ENCODE measurements around the gene SYT11.
A peak's percentile ranks its signal among the peaks of the same experiment; 100 is the strongest.
"Not testable (repeated sequence)": the region's sequence is repeated elsewhere in the genome, so short reads cannot be mapped to it uniquely, and the experiment has no call there.

SYT11 gene

GRCh38 chr1:155859234-155859829 lies at the start of gene SYT11:
SYT11 (plus strand) TSS chr1:155859567; CDS start chr1:155859762, 195 bp downstream.
- DNase-seq (ENCODE audit: low spot score): peak; percentile 95

DNA sequence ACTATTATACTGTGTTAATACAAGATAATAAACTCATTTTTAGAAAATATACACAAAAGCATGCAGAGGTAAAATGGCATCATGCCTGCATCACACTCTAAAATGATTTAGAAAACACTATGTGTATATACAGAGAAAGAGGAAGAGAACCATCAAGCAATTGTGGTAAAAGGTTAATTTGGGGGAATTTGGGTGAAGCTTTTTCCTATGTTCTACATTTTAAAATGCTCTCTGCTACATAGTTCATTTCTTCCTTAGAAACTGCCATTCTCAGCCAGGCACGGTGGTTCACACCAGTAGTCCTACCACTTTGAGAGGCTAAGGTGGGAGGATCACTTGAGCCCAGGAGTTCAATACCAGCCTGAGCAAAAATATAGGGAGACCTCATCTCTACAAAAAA lies 46.5 kb upstream of the SYT11 start:
- no peak for DNase-seq (ENCODE audit: low spot score)

DNA sequence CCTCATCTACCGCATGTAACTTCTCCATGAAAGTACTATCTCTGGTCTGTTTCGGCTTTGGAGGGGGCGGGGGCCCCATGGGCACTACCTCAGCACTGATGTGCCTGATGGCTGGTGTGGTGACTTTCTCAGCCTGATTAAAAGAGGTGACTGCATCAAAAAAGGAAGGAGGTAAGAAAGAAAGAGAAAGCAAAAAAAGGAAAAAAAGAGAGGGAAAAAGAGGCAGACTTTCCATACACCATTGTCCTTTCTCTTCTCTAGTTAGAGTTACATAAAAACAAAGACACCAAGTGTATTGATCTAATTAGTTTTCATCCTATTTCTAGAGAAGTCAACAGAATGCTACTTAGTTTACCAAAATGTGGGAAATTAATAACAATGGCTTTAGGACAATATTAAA lies 45.7 kb upstream of the SYT11 start:
- DNase-seq (ENCODE audit: low spot score): no peak

DNA sequence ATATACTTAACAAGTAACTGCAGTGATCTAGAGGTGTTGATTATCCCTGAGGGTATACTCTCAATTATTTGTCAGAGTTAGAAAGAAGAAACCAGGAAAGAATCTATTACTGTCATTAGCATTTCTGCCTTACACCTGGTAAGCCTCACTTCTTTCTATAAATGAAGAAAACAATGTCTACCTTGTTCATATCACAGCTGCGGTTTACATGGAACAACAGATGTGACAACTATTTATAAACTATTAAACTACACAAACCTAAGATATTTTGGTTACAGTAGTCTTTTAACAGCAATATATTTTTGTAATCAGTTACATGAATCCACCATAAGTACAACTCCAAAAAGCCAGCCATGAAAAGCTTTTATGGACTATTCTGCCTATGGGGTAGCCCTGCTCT lies 43.0 kb upstream of the SYT11 start:
- DNase-seq (ENCODE audit: low spot score): no peak

GRCh38 chr1:155827450-155827849 lies 31.9 kb upstream of the SYT11 start:
- no peak for DNase-seq (ENCODE audit: low spot score)

- DNase-seq (ENCODE audit: low spot score): no peak
Observed at GRCh38 chr1:155831279-155831976, 27.9 kb upstream of the SYT11 start.

DNA sequence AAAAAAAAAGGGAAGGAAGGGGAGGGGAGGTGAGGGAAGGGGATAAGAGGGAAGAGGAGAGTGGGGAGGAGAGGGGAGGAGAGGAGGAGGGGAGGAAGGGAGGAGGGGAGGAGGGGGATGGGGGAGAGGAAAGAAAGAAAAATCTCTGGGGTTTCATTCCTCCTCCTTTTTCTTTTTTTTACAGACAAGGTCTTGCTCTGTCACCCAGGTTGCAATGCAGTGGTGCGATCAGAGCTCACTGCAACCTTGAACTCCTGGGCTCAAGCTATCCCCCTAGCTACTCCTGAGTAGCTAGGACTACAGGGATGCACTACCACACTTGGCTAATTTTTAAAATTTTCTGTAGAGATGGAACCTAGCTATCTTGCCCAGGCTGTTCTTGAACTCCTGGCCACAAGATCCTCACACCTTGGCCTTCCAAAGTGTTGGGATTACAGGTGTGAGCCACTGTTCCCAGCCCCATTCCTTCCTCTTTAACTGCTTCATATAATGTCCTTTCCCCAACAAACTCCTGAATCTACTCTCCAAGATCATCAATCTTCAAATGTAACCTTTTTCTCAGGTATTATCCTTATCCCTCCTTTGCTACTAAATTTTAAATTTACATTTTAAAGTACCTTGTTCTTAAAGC lies 25.6 kb upstream of the SYT11 start:
- DNase-seq (ENCODE audit: low spot score): no peak

GRCh38 chr1:155834296-155834926 lies 25.0 kb upstream of the SYT11 start:
- no peak for DNase-seq (ENCODE audit: low spot score)

- DNase-seq (ENCODE audit: low spot score): not testable (repeated sequence)
Observed at GRCh38 chr1:155834927-155835399, 24.4 kb upstream of the SYT11 start.

GRCh38 chr1:155835548-155835947 lies 23.8 kb upstream of the SYT11 start:
- DNase-seq (ENCODE audit: low spot score): no peak

DNA sequence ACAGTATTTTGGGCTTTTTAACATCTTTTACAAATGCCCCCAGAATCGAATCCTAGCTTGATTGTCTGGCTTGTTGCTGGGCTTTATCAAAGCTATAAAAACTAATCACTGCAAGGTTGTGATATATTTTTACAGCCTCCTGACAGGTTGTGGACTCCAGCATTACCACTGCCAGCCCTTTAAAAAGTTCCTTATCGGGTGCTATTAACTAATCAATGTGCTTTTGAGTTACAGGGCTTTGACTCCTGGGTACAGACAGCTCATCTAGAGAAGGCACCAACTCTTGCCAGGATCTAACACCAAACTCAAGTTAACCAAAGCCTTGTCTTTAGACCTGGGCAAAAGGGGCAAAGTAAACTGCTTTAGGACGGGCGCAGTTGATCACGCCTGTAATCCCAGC lies 19.0 kb upstream of the SYT11 start:
- no peak for DNase-seq (ENCODE audit: low spot score)

- DNase-seq (ENCODE audit: low spot score): no peak
Observed at GRCh38 chr1:155844860-155845421, 14.4 kb upstream of the SYT11 start.

GRCh38 chr1:155847823-155848529 lies 11.4 kb upstream of the SYT11 start:
- DNase-seq (ENCODE audit: low spot score): peak; percentile 51

DNA sequence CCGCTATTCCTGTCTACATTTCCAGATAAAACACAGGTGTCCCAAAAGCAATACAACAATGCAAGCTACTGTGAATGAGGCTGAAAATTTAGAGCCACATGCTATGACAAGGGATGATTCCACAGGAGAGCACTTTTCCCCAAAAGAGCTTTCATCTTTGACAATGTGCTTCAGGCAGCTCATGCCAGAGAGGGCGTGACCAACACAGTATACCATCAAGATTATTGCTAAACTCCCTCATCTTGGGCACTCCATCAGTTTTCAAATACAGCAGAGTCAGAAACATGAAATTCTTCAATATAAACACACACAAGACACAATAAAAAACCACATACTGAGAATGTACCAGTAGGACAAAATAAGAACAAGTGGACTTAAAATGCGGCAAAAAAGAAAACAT lies 9.0 kb upstream of the SYT11 start:
- no peak for DNase-seq (ENCODE audit: low spot score)

- DNase-seq (ENCODE audit: low spot score): no peak
Observed at GRCh38 chr1:155856257-155856974, 3.0 kb upstream of the SYT11 start.

DNA sequence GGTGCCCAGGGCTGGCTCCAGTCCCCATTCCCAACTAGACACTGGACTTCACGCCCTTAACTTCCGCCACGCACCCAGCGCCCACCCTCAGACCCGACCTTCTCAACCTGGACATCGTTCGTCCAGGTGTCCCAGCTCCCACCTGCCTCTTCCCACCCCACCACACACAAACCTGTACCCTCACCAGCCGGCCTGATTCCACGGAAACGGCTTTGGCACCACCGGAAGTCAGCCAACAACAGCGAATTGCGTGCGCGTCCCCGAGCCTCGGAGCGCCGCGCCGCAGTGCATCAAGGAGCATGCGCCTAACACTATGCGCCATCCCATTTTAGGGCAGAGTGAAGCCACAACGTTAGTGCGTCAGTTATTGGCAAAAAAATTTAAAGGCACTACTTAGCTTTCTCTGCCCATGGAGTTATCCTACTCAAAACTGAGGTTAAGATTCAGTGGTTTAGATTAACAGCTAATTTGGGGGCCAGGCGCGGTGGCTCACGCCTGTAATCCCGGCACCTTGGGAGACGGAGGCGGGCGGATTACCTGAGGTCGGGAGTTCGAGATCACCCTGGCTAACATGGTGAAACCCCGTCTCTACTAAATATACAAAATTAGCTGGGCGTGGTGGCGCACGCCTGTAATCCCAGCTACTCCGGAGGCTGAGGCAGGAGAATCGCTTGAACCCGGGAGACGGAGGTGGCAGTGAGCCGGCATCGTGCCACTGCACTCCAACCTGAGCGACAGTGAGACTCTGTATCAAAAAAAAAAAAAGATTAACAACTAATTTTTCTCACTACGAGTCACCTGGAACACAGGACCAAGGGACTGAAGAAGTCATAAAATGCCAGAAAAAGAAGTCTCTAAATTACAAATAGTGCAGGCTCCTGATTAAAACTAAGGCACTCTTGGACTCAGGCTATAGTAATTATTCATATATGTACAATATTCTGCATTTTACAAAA lies 2.1 kb upstream of the SYT11 start, which contains the start of gene GON4L:
Gene GON4L, minus strand, starts transcription at position 240 of the 956 bp plus-strand sequence. CDS start 3,434 bp downstream, outside the sequence.
- DNase-seq (ENCODE audit: low spot score): peak; percentile 92

GRCh38 chr1:155858800-155859233 lies 550 bp upstream of the SYT11 start:
- DNase-seq (ENCODE audit: low spot score): no peak

DNA sequence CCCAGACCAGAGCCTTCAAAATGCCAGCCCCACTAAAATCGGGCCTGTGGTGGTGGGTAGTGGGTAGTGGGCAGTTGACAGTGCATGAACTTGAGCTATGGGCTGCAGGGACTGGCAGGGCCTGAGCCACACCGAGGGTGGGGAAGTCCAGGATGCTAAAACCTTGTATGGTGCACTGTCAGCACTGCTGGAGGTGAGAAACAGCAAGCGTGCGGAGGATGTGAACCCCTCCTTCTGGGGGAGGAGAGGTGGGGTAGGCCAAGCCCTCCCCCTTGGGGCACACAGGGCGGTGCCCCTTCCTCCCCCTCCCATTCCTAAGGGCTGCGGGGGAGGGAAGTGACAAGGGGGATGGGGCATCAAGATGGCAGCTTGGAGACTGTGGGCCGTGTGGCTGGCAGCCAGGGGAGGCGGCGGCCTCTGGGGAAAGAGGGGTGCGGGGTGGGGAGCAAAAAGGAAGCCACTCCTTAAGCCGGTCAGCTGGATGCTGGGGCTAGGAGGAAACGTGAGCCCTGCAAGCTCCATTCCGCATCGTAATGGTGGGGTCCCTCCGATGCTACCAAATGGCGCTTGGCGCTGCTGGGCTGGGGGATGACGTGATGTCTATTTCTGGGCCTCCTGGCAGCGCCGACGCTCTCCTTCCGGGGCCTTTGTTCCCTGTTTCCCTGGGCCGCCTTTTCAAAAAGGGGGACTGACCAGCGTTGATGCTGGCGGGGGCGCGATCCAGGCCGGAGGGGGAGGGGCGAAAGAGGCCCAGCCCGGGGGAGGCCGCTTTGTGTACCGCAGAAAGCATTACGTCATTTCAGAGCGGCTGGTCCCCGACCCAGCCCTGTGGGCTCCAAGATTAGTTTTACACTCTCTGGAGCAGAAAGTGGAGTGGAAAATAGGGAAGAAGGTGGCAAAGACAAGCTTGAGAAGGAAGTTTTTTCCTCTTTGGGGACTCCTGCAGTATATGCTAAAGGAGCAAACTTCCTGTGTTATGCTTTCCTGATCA lies 809 bp downstream of the SYT11 start:
- DNase-seq (ENCODE audit: low spot score): peak; percentile 80
